ENCODE measurements around the gene RASD1.
A peak's percentile ranks its signal among the peaks of the same experiment; 100 is the strongest.

Gene RASD1

GRCh38 chr17:17496189-17497064 is at the start of gene RASD1:
Gene RASD1 (minus strand): TSS chr17:17496395. CDS start chr17:17496181, 214 bp downstream.
- DNase-seq: peak; percentile 84
- in situ Hi-C loops (cut with HindIII; ENCODE audit: low pct_ligation_motif_present, low pct_unique_long_range_greater_than_20kb, low sequenced_read_pairs): no loop called here

- in situ Hi-C loops (cut with HindIII; ENCODE audit: low pct_ligation_motif_present, low pct_unique_long_range_greater_than_20kb, low sequenced_read_pairs): no loop called here
- no peak for DNase-seq
These were observed 49.8 kb upstream of the RASD1 start for GRCh38 chr17:17545984-17546383.

GRCh38 chr17:17545031-17545820 is 49.0 kb upstream of the RASD1 start:
- no peak for DNase-seq
- in situ Hi-C loops (cut with HindIII; ENCODE audit: low pct_ligation_motif_present, low pct_unique_long_range_greater_than_20kb, low sequenced_read_pairs): no loop called here

GRCh38 chr17:17542906-17543635 is 46.9 kb upstream of the RASD1 start:
- in situ Hi-C loops (cut with HindIII; ENCODE audit: low pct_ligation_motif_present, low pct_unique_long_range_greater_than_20kb, low sequenced_read_pairs): no loop called here
- DNase-seq: no peak

GRCh38 chr17:17541640-17542001 is 45.4 kb upstream of the RASD1 start:
- in situ Hi-C loops (cut with HindIII; ENCODE audit: low pct_ligation_motif_present, low pct_unique_long_range_greater_than_20kb, low sequenced_read_pairs): no loop called here

GRCh38 chr17:17540935-17541639 is 44.9 kb upstream of the RASD1 start:
- in situ Hi-C loops (cut with HindIII; ENCODE audit: low pct_ligation_motif_present, low pct_unique_long_range_greater_than_20kb, low sequenced_read_pairs): no loop called here

More at GRCh38 chr17:17541640-17542001, 45.4 kb upstream of the RASD1 start:
- no peak for DNase-seq

GRCh38 chr17:17540278-17540906 is 44.2 kb upstream of the RASD1 start:
- in situ Hi-C loops (cut with HindIII; ENCODE audit: low pct_ligation_motif_present, low pct_unique_long_range_greater_than_20kb, low sequenced_read_pairs): no loop called here
- DNase-seq: no peak

More at GRCh38 chr17:17540935-17541639, 44.9 kb upstream of the RASD1 start:
- DNase-seq: no peak

GRCh38 chr17:17539591-17539990 is 43.4 kb upstream of the RASD1 start:
- in situ Hi-C loops (cut with HindIII; ENCODE audit: low pct_ligation_motif_present, low pct_unique_long_range_greater_than_20kb, low sequenced_read_pairs): no loop called here
- no peak for DNase-seq

GRCh38 chr17:17538417-17539391 is 42.5 kb upstream of the RASD1 start:
- DNase-seq: no peak

GRCh38 chr17:17537311-17538099 is 41.3 kb upstream of the RASD1 start:
- in situ Hi-C loops (cut with HindIII; ENCODE audit: low pct_ligation_motif_present, low pct_unique_long_range_greater_than_20kb, low sequenced_read_pairs): no loop called here
- DNase-seq: no peak

More at GRCh38 chr17:17538417-17539391, 42.5 kb upstream of the RASD1 start:
- in situ Hi-C loops (cut with HindIII; ENCODE audit: low pct_ligation_motif_present, low pct_unique_long_range_greater_than_20kb, low sequenced_read_pairs): no loop called here

GRCh38 chr17:17536702-17537101 is 40.5 kb upstream of the RASD1 start:
- in situ Hi-C loops (cut with HindIII; ENCODE audit: low pct_ligation_motif_present, low pct_unique_long_range_greater_than_20kb, low sequenced_read_pairs): no loop called here

GRCh38 chr17:17535957-17536356 is 39.8 kb upstream of the RASD1 start:
- in situ Hi-C loops (cut with HindIII; ENCODE audit: low pct_ligation_motif_present, low pct_unique_long_range_greater_than_20kb, low sequenced_read_pairs): no loop called here
- no peak for DNase-seq

More at GRCh38 chr17:17536702-17537101, 40.5 kb upstream of the RASD1 start:
- no peak for DNase-seq

GRCh38 chr17:17533901-17534441 is 37.8 kb upstream of the RASD1 start:
- in situ Hi-C loops (cut with HindIII; ENCODE audit: low pct_ligation_motif_present, low pct_unique_long_range_greater_than_20kb, low sequenced_read_pairs): no loop called here
- DNase-seq: no peak

GRCh38 chr17:17532991-17533390 is 36.8 kb upstream of the RASD1 start:
- in situ Hi-C loops (cut with HindIII; ENCODE audit: low pct_ligation_motif_present, low pct_unique_long_range_greater_than_20kb, low sequenced_read_pairs): no loop called here
- DNase-seq: no peak

- in situ Hi-C loops (cut with HindIII; ENCODE audit: low pct_ligation_motif_present, low pct_unique_long_range_greater_than_20kb, low sequenced_read_pairs): no loop called here
- no peak for DNase-seq
These were observed 35.0 kb upstream of the RASD1 start for GRCh38 chr17:17531156-17531555.
